Uterus (tissue), 4 donors: ENCODE measurements around the gene NBAS. TPM values are rescaled to one million over a fixed set of nuclear protein-coding genes. Genes with fewer than 3 reads are reported as not detected.

Source experiments
- DNase-seq, 2 donors: peaks; one replicate each; pipeline ENCODE4 v3.0.0-alpha.2; 2019 to 2020
- H3K27ac ChIP-seq, 2 donors: fragments of 200-600 bp; sonication (generic); 1 replicate in 1 of 2; 2 replicates in 1 of 2; pipeline ENCODE4 v1.5.1; 2016 to 2018
- H3K27me3 ChIP-seq, 2 donors: fragments of 200-600 bp; sonication (generic); one replicate each; pipeline ENCODE4 v1.5.1; 2018 to 2019; ENCODE audit warnings: control low read depth in 1 of 2
- H3K36me3 ChIP-seq, 2 donors: fragments of 200-600 bp; sonication (generic); one replicate each; pipeline ENCODE4 v1.5.1; 2019; ENCODE audit warnings: control low read depth in 1 of 2
- H3K4me1 ChIP-seq, 2 donors: fragments of 200-600 bp; sonication (generic); one replicate each; pipeline ENCODE4 v1.5.1; 2018 to 2019; ENCODE audit warnings: control low read depth in 1 of 2
- H3K4me3 ChIP-seq, 2 donors: fragments of 200-600 bp; sonication (generic); 1 replicate in 1 of 2; 2 replicates in 1 of 2; pipeline ENCODE4 v1.5.1; 2018 to 2019; ENCODE audit warnings: mild to moderate bottlenecking in 1 of 2
- H3K9me3 ChIP-seq, 2 donors: fragments of 200-600 bp; sonication (generic); one replicate each; pipeline ENCODE4 v1.5.1; 2019; ENCODE audit warnings: control low read depth in 1 of 2
- CTCF ChIP-seq, 4 experiments: fragments of 200-600 bp in 2 of 4; fragments of 450-650 bp in 2 of 4; sonication (generic) in 2 of 4; IDR thresholded peaks; one replicate each; pipeline ENCODE4 v1.5.1; 2016 to 2019; ENCODE audit warnings: antibody characterized with exemption in 4 of 4, mild to moderate bottlenecking in 2 of 4, moderate library complexity in 1 of 4
- POLR2A ChIP-seq, 2 donors: fragments of 450-650 bp; IDR thresholded peaks; one replicate each; pipeline ENCODE4 v1.6.1; 2016; ENCODE audit warnings: antibody characterized with exemption in 2 of 2, mild to moderate bottlenecking in 1 of 2, moderate library complexity in 1 of 2
- intact Hi-C: fragments of 100-400 bp; cut with DNase I; formaldehyde crosslinking; loops from one replicate; pipeline ENCODE4 v1.15.1; 2023; ENCODE audit warnings: low total_unique reads
- total RNA-seq, 4 donors: library from RNA; depleted of rRNA in 3 of 4; stranded (reverse); fragments of >200 nt in 3 of 4; gene quantifications; one replicate each; pipeline versions ENCODE4 v1.1.0 to v1.2.4, GENCODE V29; 2014 to 2023
- donor health status: DM: yes; HTN: yes; CAD: no.

Gene NBAS
- total RNA-seq, 4 donors from 2014 or later: 36.2 to 93.5 (median 49.5) TPM

DNA sequence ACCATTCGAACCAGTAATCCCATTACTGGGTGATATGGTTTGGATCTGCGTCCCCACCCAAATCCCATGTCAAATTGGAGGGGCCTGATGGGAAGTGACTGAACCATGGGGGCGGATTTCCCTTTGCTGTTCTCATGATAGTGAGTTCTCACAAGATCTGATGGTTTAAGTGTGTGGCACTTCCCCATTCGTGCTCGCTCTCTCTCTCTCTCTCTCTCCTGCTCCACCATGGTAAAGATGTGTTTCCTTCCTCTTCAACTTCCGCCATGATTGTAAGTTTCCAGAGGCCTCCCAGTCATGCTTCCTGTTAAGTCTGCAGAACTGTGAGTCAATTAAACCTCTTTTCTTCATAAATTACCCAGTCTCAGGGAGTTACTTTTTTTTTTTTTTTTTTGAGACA, 62.6 kb downstream of the NBAS start:
- Histone ChIP-seq H3K9me3 (no peaks in the 10 kb centered on the region), H3K27me3 (no peaks in the 10 kb centered on the region), H3K4me3 (no peak overlapping the region), H3K36me3 (no peaks in the 10 kb centered on the region), H3K4me1 (no peaks in the 10 kb centered on the region), H3K27ac (no peak overlapping the region)
- DNase-seq: no peak
- TF ChIP-seq POLR2A (IDR thresholded peaks at IDR 0.05) (no peak), CTCF (IDR thresholded peaks at IDR 0.05) (no peak)
- intact Hi-C loops: no loop called here

DNA sequence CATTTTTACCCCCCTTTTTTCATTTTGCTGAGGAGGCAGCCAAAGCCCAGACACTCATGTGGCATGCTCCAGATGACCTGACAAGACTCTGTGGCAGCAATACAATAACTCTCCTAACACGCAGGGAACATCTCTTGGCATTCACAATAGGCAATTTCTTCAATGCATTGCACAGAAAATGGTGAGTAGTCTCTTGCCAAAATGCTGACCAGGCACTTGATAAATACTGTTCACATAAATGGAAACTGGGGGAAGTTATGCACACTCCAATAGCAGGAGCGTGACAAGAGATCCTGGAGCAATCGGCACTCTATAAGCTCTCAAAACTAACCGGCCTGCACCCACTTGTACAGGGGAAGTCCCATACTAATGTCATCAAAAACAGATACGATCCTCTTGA, 66.3 kb downstream of the NBAS start:
- no peaks in the 10 kb centered on the region for H3K27me3 ChIP-seq
- no peak overlapping the region for H3K27ac ChIP-seq
- TF ChIP-seq POLR2A (IDR thresholded peaks at IDR 0.05): no peak
- no peak for TF ChIP-seq CTCF (IDR thresholded peaks at IDR 0.05)
- no peak for DNase-seq
- intact Hi-C loops: no loop called here
- H3K9me3 ChIP-seq: no peaks in the 10 kb centered on the region
- H3K4me3 ChIP-seq: no peak overlapping the region
- H3K36me3 ChIP-seq: no peaks in the 10 kb centered on the region
- no peaks in the 10 kb centered on the region for H3K4me1 ChIP-seq

- Histone ChIP-seq H3K27me3 (no peaks in the 10 kb centered on the region), H3K4me1 (no peaks in the 10 kb centered on the region), H3K36me3 (no peaks in the 10 kb centered on the region), H3K27ac (no peak overlapping the region), H3K4me3 (no peak overlapping the region), H3K9me3 (no peaks in the 10 kb centered on the region)
- DNase-seq: no peak
- no peak for TF ChIP-seq CTCF (IDR thresholded peaks at IDR 0.05)
- TF ChIP-seq POLR2A (IDR thresholded peaks at IDR 0.05): no peak
- intact Hi-C loops: no loop called here
These were observed 68.3 kb downstream of the NBAS start for GRCh38 chr2:15492773-15493325.

DNA sequence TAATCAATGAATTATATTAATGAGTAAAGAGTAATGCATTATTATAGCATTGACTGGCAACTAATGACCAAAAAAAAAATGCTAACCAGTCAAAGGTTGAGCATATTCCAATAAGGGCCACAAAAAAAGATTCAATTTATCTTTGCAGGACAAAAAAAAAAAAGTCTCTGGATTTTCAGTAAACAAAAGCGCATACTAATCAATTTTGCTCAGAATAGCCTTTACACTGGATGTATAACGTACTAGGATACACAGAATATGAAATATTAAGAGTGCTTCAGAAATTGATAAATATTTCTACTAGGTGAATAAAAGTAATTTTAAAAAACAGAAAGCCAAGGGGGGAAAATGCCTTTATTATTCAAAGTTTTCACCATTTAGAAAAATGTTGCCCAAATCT, 74.4 kb downstream of the NBAS start:
- Histone ChIP-seq H3K27ac (no peak overlapping the region), H3K27me3 (no peaks in the 10 kb centered on the region), H3K4me3 (no peak overlapping the region), H3K9me3 (no peaks in the 10 kb centered on the region), H3K36me3 (no peaks in the 10 kb centered on the region), H3K4me1 (no peaks in the 10 kb centered on the region)
- intact Hi-C loops: no loop called here
- TF ChIP-seq POLR2A (IDR thresholded peaks at IDR 0.05) (no peak), CTCF (IDR thresholded peaks at IDR 0.05) (no peak)
- no peak for DNase-seq

- H3K27me3 ChIP-seq: no peaks in the 10 kb centered on the region
- no peak for DNase-seq
- H3K36me3 ChIP-seq: no peaks in the 10 kb centered on the region
- intact Hi-C loops: no loop called here
- no peaks in the 10 kb centered on the region for H3K9me3 ChIP-seq
- no peaks in the 10 kb centered on the region for H3K4me1 ChIP-seq
- no peak overlapping the region for H3K27ac ChIP-seq
- H3K4me3 ChIP-seq: no peak overlapping the region
- TF ChIP-seq POLR2A (IDR thresholded peaks at IDR 0.05): no peak
- no peak for TF ChIP-seq CTCF (IDR thresholded peaks at IDR 0.05)
These were observed 75.2 kb downstream of the NBAS start for GRCh38 chr2:15485949-15486348.
